Measurements from ENCODE around the gene AIRE.

Gene AIRE

DNA sequence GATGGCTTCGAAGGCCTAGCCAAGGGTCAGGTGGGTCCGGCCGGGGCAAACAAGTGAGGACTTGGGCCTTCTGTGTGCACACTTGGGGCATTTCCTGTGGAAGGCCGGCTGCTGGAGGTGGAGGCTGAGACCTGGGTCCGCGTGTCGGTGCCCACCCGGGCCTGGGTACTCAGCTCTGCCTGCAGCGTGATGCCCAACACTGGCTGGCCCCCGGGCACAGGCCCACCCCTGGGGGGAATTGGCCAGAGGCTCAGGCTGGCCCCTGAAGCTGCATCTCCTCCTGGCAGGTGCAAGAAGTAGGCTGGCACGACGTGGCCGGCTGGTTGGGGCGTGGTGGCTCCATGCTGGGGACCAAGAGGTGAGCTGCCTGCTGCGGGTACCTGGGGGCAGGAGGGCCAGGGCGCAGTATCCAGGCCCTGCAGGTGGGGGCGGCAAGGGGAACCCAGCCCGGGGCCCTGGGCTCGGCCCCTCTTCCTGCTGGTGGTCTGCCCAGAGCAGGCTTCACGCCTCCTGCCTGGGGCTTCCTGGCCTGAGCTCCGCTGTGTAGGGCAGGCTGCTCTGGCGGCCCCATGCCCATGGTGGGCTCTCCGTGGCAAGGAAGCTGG is 36.3 kb downstream of the AIRE start:
- TF ChIP-seq Cebpa-rat (IDR thresholded peaks at IDR 0.05) = no peak
- Histone ChIP-seq H3K4me1 (peaks cover 14% of the 10 kb centered on the region), H3K9ac (no peak overlapping the region), H3K4me2 (no peak overlapping the region), H3K27ac (no peak overlapping the region), H3K36me3 (peaks cover 96% of the 10 kb centered on the region), H3K4me3 (no peak overlapping the region), H3K9me3 (no peaks in the 10 kb centered on the region), H3K27me3 (no peaks in the 10 kb centered on the region), H4K20me1 (peaks cover 71% of the 10 kb centered on the region)

DNA sequence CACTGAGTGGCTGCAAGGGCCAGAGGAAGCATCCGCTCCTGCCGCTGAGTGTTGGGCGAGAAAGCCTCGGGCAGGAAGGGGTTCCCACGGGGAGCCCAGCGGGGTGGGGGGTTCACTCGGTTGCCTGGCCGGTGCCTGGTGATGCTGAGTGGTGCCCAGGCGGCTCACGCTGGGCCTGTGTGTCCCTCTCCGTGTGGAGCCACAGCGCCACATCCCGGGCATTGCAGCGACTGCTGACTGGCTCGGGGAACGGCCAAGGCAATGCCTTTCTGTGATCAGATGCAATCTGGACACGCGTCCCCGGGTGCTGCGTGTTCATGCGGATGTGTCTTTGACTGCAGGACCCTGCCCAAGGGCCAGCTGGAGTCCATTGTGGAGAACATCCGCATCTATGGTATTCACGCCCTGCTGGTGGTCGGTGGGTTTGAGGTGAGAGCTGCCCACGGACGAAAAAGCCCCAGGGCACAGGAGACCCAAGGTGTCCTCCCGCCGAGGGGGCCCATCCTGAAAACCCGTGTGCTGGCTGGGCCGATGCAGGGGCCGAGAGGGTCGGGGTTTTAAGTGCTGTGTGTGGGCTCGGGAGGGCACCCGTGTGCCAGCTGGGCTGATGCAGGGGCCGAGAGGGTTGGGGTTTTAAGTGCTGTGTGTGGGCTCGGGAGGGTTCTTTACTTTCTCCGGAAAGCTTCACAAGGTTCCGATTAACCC is 37.1 kb downstream of the AIRE start:
- no peaks in the 10 kb centered on the region for H3K27me3 ChIP-seq
- H3K36me3 ChIP-seq = peaks cover 96% of the 10 kb centered on the region
- peaks cover 71% of the 10 kb centered on the region for H4K20me1 ChIP-seq
- H3K9me3 ChIP-seq = no peaks in the 10 kb centered on the region
- no peak overlapping the region for H3K4me3 ChIP-seq
- H3K27ac ChIP-seq = no peak overlapping the region
- TF ChIP-seq Cebpa-rat (IDR thresholded peaks at IDR 0.05) = no peak
- peaks cover 22% of the 10 kb centered on the region for H3K4me1 ChIP-seq
- H3K4me2 ChIP-seq = no peak overlapping the region
- H3K9ac ChIP-seq = no peak overlapping the region

DNA sequence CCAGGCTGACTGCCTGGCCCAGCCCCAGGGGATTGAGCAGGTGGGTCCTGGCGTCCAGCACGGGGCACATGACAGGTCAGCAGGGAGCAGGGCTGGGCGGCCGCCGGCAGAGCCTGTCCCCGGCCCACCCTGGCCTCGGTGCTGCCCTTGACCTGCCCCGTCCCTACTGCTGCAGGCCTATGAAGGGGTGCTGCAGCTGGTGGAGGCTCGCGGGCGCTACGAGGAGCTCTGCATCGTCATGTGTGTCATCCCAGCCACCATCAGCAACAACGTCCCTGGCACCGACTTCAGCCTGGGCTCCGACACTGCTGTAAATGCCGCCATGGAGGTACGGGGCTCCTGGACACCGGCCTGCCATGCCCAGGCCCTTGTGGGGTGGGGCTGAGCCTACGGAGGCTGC is 37.9 kb downstream of the AIRE start:
- Histone ChIP-seq H4K20me1 (peaks cover 77% of the 10 kb centered on the region), H3K4me3 (no peak overlapping the region), H3K4me1 (peaks cover 30% of the 10 kb centered on the region), H3K4me2 (no peak overlapping the region), H3K9ac (no peak overlapping the region), H3K27ac (no peak overlapping the region), H3K36me3 (peaks cover 89% of the 10 kb centered on the region), H3K27me3 (no peaks in the 10 kb centered on the region), H3K9me3 (no peaks in the 10 kb centered on the region)
- TF ChIP-seq Cebpa-rat (IDR thresholded peaks at IDR 0.05) = no peak

DNA sequence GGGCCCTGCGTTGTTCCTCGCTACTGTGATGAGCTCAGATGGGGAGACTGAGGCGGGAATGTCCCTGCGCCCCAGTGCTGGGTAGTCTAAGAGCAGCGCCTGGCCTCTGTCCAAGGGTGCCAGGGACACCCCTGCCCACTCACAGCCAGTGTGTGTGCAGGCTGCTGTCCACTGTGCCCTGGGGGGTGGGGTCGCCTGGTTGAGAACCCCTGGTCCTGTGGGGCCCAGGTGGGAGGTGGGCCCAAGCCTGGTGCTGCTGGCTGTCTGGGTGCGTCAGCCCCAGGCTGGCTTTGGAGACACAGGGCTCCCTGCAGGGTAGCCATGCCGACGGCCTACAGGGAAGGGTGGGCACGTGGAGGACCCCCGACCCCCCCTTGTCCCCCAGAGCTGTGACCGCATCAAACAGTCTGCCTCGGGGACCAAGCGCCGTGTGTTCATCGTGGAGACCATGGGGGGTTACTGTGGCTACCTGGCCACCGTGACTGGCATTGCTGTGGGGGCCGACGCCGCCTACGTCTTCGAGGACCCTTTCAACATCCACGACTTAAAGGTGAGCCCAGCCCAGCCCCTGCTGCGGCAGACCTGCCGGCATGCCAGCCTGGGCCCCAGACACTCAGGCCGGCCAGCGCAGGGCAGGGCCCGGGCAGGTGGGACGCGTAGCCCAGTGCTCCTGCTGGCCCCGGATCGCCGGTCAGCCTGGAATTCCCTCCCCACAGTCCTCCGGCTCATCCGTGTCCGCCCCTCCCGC is 38.6 kb downstream of the AIRE start:
- no peak overlapping the region for H3K9ac ChIP-seq
- no peak overlapping the region for H3K4me3 ChIP-seq
- H3K4me1 ChIP-seq = peaks cover 37% of the 10 kb centered on the region
- no peaks in the 10 kb centered on the region for H3K27me3 ChIP-seq
- H3K27ac ChIP-seq = no peak overlapping the region
- no peaks in the 10 kb centered on the region for H3K9me3 ChIP-seq
- H3K4me2 ChIP-seq = no peak overlapping the region
- TF ChIP-seq Cebpa-rat (IDR thresholded peaks at IDR 0.05) = no peak
- peaks cover 87% of the 10 kb centered on the region for H3K36me3 ChIP-seq
- peaks cover 79% of the 10 kb centered on the region for H4K20me1 ChIP-seq

DNA sequence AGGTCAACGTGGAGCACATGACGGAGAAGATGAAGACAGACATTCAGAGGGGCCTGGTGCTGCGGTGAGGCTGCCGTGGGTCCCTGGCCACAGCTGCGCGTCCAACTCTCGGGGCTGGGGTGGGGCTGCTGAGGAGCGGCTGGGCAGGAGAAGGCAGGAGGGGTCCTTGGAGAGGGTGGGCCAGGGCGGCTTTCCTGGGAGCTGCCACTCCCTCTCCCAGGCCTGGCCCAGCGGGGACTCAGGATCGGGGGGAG is 39.1 kb downstream of the AIRE start:
- H4K20me1 ChIP-seq = peaks cover 79% of the 10 kb centered on the region
- peaks cover 42% of the 10 kb centered on the region for H3K4me1 ChIP-seq
- H3K36me3 ChIP-seq = peaks cover 84% of the 10 kb centered on the region
- H3K4me2 ChIP-seq = no peak overlapping the region
- TF ChIP-seq Cebpa-rat (IDR thresholded peaks at IDR 0.05) = no peak
- no peaks in the 10 kb centered on the region for H3K9me3 ChIP-seq
- no peak overlapping the region for H3K4me3 ChIP-seq
- no peak overlapping the region for H3K27ac ChIP-seq
- no peak overlapping the region for H3K9ac ChIP-seq
- no peaks in the 10 kb centered on the region for H3K27me3 ChIP-seq

DNA sequence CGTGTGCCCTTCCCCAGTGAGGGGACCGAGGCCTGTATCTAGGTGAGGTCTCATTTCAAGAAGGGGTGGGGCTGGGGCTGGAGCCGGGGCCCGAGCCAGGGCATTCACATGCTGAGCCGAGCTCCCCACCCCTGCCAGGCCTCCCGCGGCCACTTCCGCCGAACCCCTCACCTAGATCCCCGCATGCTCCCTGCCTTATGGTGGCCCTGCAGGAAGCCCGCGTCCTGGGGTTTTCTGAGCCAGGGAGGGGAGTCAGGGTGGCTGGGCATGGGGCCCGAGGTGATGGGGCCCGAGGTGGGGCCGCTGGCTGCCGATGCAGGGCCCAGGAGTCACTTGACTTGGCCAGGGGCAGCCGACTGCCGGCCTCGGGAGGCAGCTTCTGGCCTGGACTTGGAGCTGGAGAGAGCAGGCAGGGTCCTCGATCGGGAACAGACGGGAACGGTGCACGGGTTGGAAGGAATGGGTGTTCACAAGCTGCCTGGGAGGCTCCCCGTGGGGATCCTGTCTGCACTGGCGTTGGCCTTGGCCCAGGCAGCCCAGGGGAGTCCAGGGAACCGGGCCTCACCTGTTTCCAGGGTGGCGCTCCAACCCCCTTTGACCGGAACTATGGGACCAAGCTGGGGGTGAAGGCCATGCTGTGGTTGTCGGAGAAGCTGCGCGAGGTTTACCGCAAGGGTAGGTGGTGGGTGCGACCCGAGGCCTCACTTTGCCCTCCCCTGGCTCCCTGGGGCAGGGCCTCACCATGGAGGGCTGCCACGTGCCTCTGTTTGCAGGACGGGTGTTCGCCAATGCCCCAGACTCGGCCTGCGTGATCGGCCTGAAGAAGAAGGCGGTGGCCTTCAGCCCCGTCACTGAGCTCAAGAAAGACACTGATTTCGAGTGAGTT is 40.0 kb downstream of the AIRE start:
- Histone ChIP-seq H3K36me3 (peaks cover 77% of the 10 kb centered on the region), H3K27me3 (no peaks in the 10 kb centered on the region), H3K9me3 (no peaks in the 10 kb centered on the region), H3K4me2 (no peak overlapping the region), H3K4me1 (peaks cover 51% of the 10 kb centered on the region), H3K9ac (no peak overlapping the region), H4K20me1 (peaks cover 83% of the 10 kb centered on the region), H3K4me3 (no peak overlapping the region), H3K27ac (no peak overlapping the region)
- no peak for TF ChIP-seq Cebpa-rat (IDR thresholded peaks at IDR 0.05)

DNA sequence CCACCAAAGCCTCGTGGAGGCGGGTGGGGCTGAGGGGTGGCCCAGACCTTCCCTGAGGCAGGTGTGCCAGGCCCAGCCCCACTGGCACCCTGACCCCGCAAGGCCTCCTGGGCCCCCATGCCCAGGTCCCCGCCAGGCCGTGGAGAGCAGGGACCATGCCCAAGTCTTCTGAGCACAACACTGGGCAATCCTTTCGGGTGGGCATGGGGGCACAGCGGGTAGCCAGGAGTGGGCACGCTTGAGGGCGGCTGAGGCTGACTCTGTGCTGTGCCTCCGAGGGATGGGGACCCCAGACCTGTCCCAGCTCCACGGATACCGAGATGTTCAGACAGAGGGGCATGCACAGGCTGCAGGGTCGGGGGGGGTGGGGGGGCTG is 40.6 kb downstream of the AIRE start:
- H3K9ac ChIP-seq = no peak overlapping the region
- no peaks in the 10 kb centered on the region for H3K9me3 ChIP-seq
- H3K4me1 ChIP-seq = peaks cover 55% of the 10 kb centered on the region
- no peaks in the 10 kb centered on the region for H3K27me3 ChIP-seq
- no peak overlapping the region for H3K4me2 ChIP-seq
- peaks cover 89% of the 10 kb centered on the region for H4K20me1 ChIP-seq
- peaks cover 79% of the 10 kb centered on the region for H3K36me3 ChIP-seq
- TF ChIP-seq Cebpa-rat (IDR thresholded peaks at IDR 0.05) = no peak
- H3K27ac ChIP-seq = no peak overlapping the region
- H3K4me3 ChIP-seq = no peak overlapping the region

DNA sequence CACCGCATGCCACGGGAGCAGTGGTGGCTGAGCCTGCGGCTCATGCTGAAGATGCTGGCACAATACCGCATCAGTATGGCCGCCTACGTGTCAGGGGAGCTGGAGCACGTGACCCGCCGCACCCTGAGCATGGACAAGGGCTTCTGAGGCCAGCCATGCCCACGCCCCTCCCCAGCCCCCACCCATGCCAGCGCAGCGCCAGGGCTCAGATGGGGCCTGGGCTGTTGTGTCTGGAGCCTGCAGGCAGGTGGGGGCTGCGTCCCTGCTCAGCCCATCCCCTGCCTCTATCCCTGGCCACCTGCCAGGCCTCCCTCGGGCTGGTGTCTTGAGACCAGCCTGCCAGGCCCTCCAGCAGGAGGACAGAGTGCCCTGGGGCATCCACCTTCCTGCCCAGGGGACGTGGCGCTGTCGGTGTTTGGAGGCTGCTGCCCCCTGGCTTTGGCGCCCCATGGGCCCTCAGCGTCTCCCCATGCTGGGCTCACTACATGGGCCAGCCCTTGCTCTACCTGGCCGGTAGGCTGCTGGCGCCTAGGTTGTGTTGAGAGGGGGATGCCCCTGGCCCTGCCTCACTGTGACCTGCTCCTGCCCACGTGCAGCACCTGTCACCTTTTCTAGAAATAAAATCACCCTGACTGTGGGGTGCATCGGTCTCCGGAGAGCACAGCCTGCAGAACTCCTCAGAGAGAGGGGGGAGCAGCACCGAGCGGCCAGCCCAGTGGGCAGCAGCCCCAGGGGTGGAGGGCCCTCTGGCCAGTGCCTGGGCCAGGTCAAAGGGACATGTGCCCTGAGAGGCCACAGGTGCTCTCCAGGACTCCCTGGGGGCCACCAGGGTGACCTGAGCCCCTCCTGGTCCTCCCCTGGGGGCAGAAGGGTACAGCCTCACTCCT is 41.3 kb downstream of the AIRE start:
- peaks cover 62% of the 10 kb centered on the region for H3K4me1 ChIP-seq
- H3K4me3 ChIP-seq = no peak overlapping the region
- H4K20me1 ChIP-seq = peaks cover 89% of the 10 kb centered on the region
- peak overlapping the region; percentile 30; the same call in 1 of the 2 replicates for H3K27ac ChIP-seq
- TF ChIP-seq Cebpa-rat (IDR thresholded peaks at IDR 0.05) = no peak
- H3K36me3 ChIP-seq = peaks cover 78% of the 10 kb centered on the region
- no peaks in the 10 kb centered on the region for H3K9me3 ChIP-seq
- no peaks in the 10 kb centered on the region for H3K27me3 ChIP-seq
- H3K9ac ChIP-seq = peak overlapping the region; percentile 24; the same call in 1 of the 2 replicates
- H3K4me2 ChIP-seq = peak overlapping the region; percentile 64

DNA sequence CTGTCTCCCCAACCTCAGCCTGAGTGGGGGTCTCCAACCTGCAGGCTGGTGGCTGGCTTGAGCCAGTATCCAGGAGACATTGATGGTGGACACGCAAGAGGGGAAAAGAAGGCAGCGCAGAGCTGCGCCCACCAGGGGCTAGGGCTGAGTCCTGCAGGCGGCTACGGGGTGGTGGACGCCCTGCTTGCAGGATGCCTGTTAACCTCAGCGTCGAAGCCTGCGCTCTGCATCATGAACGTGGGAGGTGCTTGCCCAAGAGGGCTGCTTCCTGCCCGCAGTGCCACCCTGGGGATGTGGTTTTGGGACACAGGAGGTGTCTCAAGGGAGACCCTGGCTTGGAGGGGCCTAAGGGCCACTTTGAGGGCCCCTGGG is 41.9 kb downstream of the AIRE start:
- H3K9me3 ChIP-seq = no peaks in the 10 kb centered on the region
- peak overlapping the region; percentile 30; the same call in 1 of the 2 replicates for H3K27ac ChIP-seq
- peaks cover 90% of the 10 kb centered on the region for H4K20me1 ChIP-seq
- no peaks in the 10 kb centered on the region for H3K27me3 ChIP-seq
- H3K4me1 ChIP-seq = peaks cover 68% of the 10 kb centered on the region
- peak overlapping the region; percentile 64 for H3K4me2 ChIP-seq
- no peak overlapping the region for H3K9ac ChIP-seq
- H3K36me3 ChIP-seq = peaks cover 72% of the 10 kb centered on the region
- no peak for TF ChIP-seq Cebpa-rat (IDR thresholded peaks at IDR 0.05)
- no peak overlapping the region for H3K4me3 ChIP-seq

Data from BLaER1 (cell line).